HEK293T (cell line): ENCODE data around the gene GMDS.

ENCODE experiments used
- BHLHE40 ChIP-seq: fragments of 450-650 bp; IDR thresholded peaks from 2 replicates; pipeline ENCODE4 v1.6.1; 2016; ENCODE audit warnings: mild to moderate bottlenecking, moderate library complexity, borderline replicate concordance
- SUZ12 ChIP-seq: fragments of 450-650 bp; IDR thresholded peaks from 2 replicates; pipeline ENCODE4 v1.6.1; 2016; ENCODE audit warnings: mild to moderate bottlenecking

DNA sequence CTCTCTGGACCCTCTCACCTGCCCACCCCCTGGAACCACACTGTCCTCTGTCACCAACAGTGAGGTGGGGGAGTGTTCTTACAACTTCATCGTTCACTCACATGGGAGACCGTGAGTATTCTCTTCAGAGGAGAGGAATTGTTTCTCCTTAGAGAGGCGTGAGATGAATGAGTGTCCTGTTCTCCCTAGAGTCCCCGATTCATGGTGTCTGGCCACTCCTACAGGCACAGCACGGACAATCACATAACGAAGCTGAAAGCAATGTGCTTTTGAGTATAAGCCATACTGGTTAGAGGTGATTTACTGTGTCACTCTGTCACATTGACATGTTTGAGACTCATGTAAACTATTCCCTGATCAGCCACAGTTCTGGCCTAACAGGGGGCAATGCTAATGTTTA is 581.1 kb downstream of the GMDS start:
- TF ChIP-seq SUZ12 (no peak), BHLHE40 (no peak)
